Stimulated activated CD4-positive, alpha-beta T cell treated with anti-CD3 and anti-CD28 coated beads, Interleukin-2, amount 100 ng/mL, for 48 hours (primary cell): Measurements from ENCODE around the gene GPR183.
A peak's percentile ranks its signal among the peaks of the same experiment; 100 is the strongest.
"Not testable (repeated sequence)": the region's sequence is repeated elsewhere in the genome, so short reads cannot be mapped to it uniquely, and the experiment has no call there.

Source experiments
- DNase-seq, 2 donors: peaks; one replicate each; pipeline ENCODE4 v3.0.0-alpha.2; 2020

The GPR183 gene

GRCh38 chr13:99265821-99266426 is 41.3 kb downstream of the GPR183 start:
- no peak for DNase-seq

GRCh38 chr13:99265162-99265800 is 41.9 kb downstream of the GPR183 start:
- DNase-seq = peak; percentile 37 to 43

DNA sequence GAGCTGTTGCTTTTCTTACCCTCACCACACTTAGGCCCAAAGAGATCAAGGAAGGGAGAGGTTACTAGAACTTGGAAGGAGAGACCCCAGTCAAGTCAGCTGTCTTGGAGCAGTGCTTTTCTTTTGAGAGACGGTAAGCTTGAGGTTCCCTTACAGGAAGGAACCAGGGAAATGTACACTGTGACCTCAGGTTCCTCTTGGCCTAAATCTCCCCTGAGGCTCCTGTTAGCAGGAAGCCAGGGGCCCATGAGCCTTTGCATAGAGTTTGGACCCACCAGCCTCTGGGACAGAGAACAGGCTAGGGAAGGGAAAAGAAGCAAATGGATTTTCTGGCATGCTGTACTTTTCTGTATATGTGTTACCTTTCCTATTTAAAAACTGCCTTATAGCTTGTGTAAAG is 43.1 kb downstream of the GPR183 start:
- DNase-seq = no peak

DNA sequence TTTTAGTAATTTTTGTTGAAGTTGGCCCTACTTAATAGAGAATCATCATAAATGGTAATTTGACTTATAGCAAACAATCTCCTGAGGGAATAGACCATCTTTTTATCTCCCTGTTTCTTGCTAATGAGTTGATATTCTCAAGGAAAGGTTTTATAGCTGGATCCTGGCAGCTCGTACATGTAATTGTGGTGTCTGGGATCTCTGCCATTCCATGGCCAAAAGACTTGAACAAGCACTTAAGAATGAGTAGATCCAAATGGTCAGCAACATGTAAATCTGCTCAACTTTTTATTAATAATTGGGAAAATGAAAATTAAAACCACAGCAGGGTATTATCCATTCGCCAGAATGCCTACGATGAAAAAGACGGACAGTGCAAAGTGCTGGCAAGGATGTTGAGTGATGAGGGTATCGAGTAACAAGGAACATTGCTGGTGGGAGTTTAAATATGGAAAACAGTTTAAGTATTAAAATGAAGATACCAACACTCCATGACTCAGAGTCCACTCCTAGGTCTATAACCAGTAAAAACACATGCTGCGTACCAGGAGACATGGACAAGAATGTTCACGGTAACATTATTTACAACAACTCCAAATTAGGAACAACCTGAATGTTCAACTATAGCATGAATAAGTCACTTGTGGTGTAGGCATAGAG is 43.9 kb downstream of the GPR183 start:
- no peak for DNase-seq

DNA sequence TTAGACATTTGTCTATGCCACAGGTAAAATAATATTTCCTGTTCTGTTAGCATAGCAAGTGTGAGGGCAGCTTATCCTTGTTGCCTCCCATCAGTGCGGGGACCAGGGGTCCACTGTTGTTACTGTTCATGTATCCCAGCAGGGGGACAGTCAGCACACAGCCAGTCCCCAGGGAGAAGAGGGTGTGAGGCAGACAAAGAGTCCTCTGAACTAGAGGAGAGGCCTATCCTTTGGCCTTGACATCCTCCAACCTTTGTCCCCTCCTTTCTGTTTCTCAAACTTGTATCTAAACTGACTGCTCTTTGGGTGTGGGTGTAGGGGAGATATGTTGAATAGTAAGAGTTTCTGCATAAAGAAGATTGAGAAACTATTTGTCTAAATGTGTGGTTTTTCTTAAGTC is 46.1 kb downstream of the GPR183 start:
- DNase-seq = no peak

GRCh38 chr13:99260216-99260615 is 47.0 kb downstream of the GPR183 start:
- DNase-seq = no peak

GRCh38 chr13:99258946-99259345 is 48.3 kb downstream of the GPR183 start:
- no peak for DNase-seq

- DNase-seq = no peak
Observed at GRCh38 chr13:99258210-99258860, 48.9 kb downstream of the GPR183 start, which contains the start of gene GPR18. GPR18 (minus strand) TSS chr13:99258379; CDS start chr13:99255872, 2,507 bp downstream.

- DNase-seq = no peak
Observed at GRCh38 chr13:99257291-99257690, 49.9 kb downstream of the GPR183 start.

DNA sequence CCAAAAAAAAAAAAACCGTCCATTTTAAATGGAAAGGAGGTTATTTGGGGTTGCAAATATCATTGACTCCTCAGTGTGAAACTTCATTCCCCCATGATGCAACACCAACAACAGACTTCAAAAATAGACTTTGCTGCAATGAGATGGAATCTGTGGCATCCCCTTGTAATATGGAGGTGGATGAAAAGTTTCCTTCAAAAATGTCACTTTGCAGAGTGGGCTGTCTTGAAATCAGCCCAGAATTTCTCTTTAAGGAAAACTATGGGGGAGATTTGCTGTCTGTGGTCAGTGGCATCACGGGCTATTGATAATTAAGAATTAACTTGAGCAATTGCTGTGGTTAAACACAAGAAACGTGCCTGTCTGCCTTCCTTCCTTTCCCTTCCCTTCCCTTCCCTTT is 50.5 kb downstream of the GPR183 start:
- no peak for DNase-seq

DNA sequence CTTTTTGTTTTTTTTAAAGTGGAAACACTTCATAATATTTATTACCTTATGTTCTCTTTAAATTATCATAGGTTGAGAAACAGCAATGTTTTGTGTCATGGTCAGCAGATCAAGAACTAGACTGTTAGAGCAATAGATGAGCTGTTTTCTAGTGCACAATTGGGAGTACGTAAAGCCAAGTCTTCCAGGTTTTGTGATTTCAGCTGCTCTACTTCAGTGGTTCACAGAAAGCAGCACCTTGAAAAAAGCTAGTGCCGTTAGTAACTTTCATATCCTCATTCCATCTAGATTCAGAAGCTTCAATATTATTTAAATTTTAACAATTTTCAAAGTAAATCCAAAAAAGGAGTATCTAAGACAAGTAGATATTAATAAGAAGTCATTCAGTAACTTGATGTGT is 50.9 kb downstream of the GPR183 start:
- DNase-seq = no peak

DNA sequence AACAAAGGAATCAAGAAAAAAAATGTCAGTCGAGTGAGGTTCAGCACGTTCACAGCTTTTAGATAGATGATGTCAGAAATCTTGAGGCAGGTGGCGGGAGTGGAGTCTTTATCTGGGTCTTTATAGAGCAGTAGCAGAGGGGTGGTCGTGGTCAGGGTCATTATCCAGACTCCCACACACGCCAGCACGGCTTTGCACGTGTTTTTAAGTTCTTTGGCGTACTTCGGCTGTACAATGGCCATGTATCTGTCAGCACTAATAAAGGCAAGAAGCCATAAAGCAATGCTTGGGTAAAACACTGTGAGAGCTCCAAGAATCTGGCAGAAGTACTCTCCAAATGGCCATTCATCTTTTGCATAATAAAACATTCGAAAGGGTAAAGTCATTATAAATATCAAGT is 51.9 kb downstream of the GPR183 start:
- no peak for DNase-seq

GRCh38 chr13:99254830-99255229 is 52.4 kb downstream of the GPR183 start:
- DNase-seq = no peak

DNA sequence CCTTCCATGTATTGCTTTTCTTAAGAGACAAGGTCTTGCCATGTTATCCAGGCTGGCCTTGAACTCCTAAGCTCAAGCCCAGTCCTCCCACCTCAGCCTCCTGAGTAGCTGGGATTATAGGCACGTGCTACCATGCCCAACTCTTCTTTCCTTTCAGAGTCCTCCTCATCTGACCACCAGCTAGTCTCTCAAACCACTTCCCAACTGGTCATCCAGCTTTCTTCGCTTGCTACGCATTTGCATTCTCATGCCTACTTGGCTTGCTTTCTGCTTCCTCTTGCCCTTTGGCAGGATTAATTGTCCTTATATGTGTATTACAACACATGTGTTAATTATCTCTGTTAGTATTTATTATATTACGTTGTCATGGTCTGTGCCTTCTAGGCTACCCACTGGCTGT is 55.3 kb downstream of the GPR183 start:
- no peak for DNase-seq

- no peak for DNase-seq
Observed at GRCh38 chr13:99250982-99251825, 56.0 kb downstream of the GPR183 start.

DNA sequence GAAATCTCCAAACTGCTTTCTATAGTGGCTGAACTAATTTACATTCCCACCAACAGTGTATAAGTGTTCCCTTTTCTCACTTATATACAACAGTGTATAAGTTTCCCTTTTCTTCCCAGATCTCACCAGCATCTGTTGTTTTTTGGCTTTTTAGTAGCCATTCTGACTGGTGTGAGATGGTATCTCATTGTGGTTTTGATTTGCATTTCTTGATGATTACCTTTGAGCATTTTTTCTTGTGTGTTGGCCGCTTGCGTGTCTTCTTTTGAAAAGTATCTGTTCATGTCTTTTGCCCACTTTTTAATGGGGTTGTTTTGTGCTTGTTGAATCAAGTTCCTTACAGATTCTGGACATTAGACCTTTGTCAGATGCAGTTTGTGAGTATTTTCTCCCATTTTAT is 57.6 kb downstream of the GPR183 start:
- DNase-seq = not testable (repeated sequence)

DNA sequence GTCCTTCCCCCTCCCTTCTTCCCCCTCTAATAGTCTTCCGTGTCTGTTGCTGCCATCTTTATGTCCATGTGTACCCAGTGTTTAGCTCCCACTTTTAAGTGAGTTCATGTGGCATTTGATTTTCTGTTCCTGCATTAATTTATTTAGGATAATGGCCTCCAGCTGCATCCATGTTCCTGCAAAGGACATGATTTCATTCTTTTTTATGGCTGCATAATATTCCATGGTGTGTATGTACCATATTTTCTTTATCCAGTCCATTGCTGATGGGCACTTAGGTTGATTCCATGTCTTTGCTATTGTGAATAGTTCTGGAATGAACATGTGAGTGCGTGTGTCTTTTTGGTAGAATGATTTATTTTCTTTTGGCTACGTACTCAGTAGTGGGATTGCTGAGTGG is 58.0 kb downstream of the GPR183 start:
- not testable (repeated sequence) for DNase-seq

DNA sequence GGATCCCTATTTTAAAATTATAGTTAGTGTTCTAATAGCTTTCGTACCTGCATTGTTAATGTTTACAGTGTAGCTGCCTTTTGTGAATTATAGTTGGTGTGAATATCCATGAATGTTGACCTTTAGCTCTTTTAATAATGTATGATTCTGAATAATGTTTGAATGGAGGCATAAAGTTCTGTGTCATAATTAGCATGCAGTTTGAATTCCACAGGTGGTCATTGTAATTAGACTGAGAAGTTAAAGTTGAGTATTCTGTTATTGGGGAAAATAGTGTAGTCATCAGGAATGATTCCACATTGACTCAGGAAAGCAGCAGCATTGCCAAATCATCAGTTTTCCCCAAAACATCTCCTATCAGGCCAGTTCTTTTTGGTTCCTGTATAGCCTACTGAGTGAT is 61.1 kb downstream of the GPR183 start:
- no peak for DNase-seq
